Keratinocyte (primary cell): ENCODE results near the gene WNT7A. TPM values are rescaled to one million over a fixed set of nuclear protein-coding genes. Genes with fewer than 3 reads are reported as not detected.
"Not testable (repeated sequence)": the region's sequence is repeated elsewhere in the genome, so short reads cannot be mapped to it uniquely, and the experiment has no call there.

ENCODE experiments used
- DNase-seq: peaks from one replicate; pipeline ENCODE4 v3.0.0-alpha.2; 2011; ENCODE audit warnings: low read depth, missing footprints, low spot score
- FAIRE-seq: peaks from 2 replicates; lab custom pipeline; 2011; peaks lifted over from hg19 to GRCh38; lab: Jason Lieb, UNC
- H2AFZ ChIP-seq: 2 replicates; pipeline ENCODE4 v1.6.0; 2012; ENCODE audit warnings: low read length, control low read depth, inconsistent platforms; ENCODE audit not compliant: control insufficient read depth
- H3K27ac ChIP-seq: 2 replicates; pipeline ENCODE4 v1.5.1; 2011; ENCODE audit warnings: low read length; ENCODE audit not compliant: control insufficient read depth, insufficient read depth
- H3K27me3 ChIP-seq: 3 replicates; pipeline ENCODE4 v1.6.0; 2011; ENCODE audit warnings: low read length; ENCODE audit not compliant: control insufficient read depth, insufficient read depth; ENCODE audit errors: extremely low read depth
- H3K36me3 ChIP-seq, 2 experiments: 2 replicates in 1 of 2; 3 replicates in 1 of 2; pipeline ENCODE4 v1.5.1; 2011; ENCODE audit warnings: low read length in 2 of 2, mild to moderate bottlenecking in 1 of 2; ENCODE audit not compliant: control insufficient read depth in 2 of 2, insufficient read depth in 2 of 2; ENCODE audit errors: extremely low read depth in 1 of 2
- H3K4me1 ChIP-seq: 3 replicates; pipeline ENCODE4 v1.5.1; 2011; ENCODE audit warnings: low read length; ENCODE audit not compliant: control insufficient read depth, insufficient read depth; ENCODE audit errors: extremely low read depth
- H3K4me2 ChIP-seq: 3 replicates; pipeline ENCODE4 v1.6.0; 2011; ENCODE audit warnings: low read depth, low read length; ENCODE audit not compliant: control insufficient read depth, insufficient read depth; ENCODE audit errors: extremely low read depth
- H3K4me3 ChIP-seq, 3 experiments: fragments of 200-600 bp in 1 of 3; sonication (generic) in 1 of 3; 2 replicates in 2 of 3; 3 replicates in 1 of 3; pipeline ENCODE4 v1.5.1; 2011 to 2016; ENCODE audit warnings: low read length in 3 of 3, mild to moderate bottlenecking in 3 of 3, control low read depth in 2 of 3, inconsistent platforms in 1 of 3, low read depth in 1 of 3, mixed read lengths in 1 of 3, mixed run types in 1 of 3, moderate library complexity in 1 of 3; ENCODE audit not compliant: control insufficient read depth in 2 of 3, insufficient read depth in 2 of 3; ENCODE audit errors: extremely low read depth in 1 of 3
- H3K79me2 ChIP-seq: 2 replicates; pipeline ENCODE4 v1.6.0; 2012; ENCODE audit warnings: low read length; ENCODE audit not compliant: control insufficient read depth, insufficient read depth
- H3K9ac ChIP-seq: 3 replicates; pipeline ENCODE4 v1.6.0; 2011; ENCODE audit warnings: low read length; ENCODE audit not compliant: control insufficient read depth, insufficient read depth; ENCODE audit errors: extremely low read depth
- H3K9me1 ChIP-seq: 3 replicates; pipeline ENCODE4 v1.6.0; 2011; ENCODE audit warnings: low read length; ENCODE audit not compliant: control insufficient read depth, insufficient read depth; ENCODE audit errors: extremely low read depth
- H3K9me3 ChIP-seq: 2 replicates; pipeline ENCODE4 v1.5.1; 2012; ENCODE audit warnings: low read depth, low read length; ENCODE audit not compliant: control insufficient read depth
- H4K20me1 ChIP-seq: 3 replicates; pipeline ENCODE4 v1.6.0; 2011; ENCODE audit warnings: low read length; ENCODE audit not compliant: control insufficient read depth, insufficient read depth; ENCODE audit errors: extremely low read depth
- EZH2 ChIP-seq: IDR thresholded peaks from one replicate; pipeline ENCODE4 v1.6.1; 2012; ENCODE audit warnings: inconsistent platforms, mild to moderate bottlenecking, low read length, moderate library complexity
- dilution Hi-C: fragments of 300-500 bp; cut with MboI; formaldehyde crosslinking; loops from one replicate; pipeline ENCODE4 v1.7.0; 2020; ENCODE audit warnings: low sequenced_read_pairs; ENCODE audit not compliant: extremely low pct_ligation_motif_present
- polyA plus RNA-seq, 5 experiments: library from polyadenylated mRNA; depleted of rRNA in 3 of 5; stranded (reverse) in 3 of 5; stranded (forward) in 1 of 5; unstranded in 1 of 5; fragments of >200 nt; gene quantifications; 1 replicate in 1 of 5; 2 replicates in 3 of 5; 3 replicates in 1 of 5; pipeline versions ENCODE4 v1.2.1 to v1.2.3, GENCODE V29; 2011 to 2012; ENCODE audit warnings: missing spikeins in 2 of 5, low read depth in 1 of 5, low replicate concordance in 1 of 5
- TF ChIP-seq, protein P1 (sequence below), 3 experiments: IDR thresholded peaks in 1 of 3; conservative IDR thresholded peaks in 1 of 3; optimal IDR thresholded peaks in 1 of 3; 2 replicates in 2 of 3; 3 replicates in 1 of 3; pipeline versions ENCODE3 to v1.5.1; 2011; ENCODE audit warnings: low read length in 3 of 3, mild to moderate bottlenecking in 3 of 3, moderate library complexity in 2 of 3, control low read depth in 1 of 3, inconsistent platforms in 1 of 3; ENCODE audit not compliant: insufficient read depth in 2 of 3; ENCODE audit errors: extremely low read depth in 1 of 3

The WNT7A gene
- polyA plus RNA-seq, 1 donor (not counting 4 experiments of a cell fraction or from before 2014, with no cell fraction given): 20.3 TPM

GRCh38 chr3:13857702-13858380 is 22.0 kb downstream of the WNT7A start:
- DNase-seq: no peak

DNA sequence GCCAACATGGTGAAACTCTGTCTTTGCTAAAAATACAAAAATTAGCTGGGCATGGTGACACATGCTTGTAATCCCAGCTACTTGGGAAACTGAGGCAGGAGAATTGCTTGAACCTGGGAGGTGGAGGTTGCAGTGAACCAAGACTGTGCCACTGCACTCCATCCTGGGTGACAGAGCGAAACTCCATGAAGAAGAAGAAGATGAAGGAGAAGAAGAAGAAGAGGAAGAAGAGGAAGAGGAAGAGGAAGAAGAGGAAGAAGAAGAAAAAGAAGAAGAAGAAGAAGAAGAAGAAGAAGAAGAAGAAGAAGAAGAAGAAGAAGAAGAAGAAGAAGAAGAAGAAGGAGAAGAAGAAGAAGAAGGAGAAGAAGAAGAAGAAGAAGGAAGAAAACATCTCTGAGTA is 23.2 kb downstream of the WNT7A start:
- dilution Hi-C loops, DNase-seq, H3K27ac ChIP-seq, H3K9me1 ChIP-seq, H2AFZ ChIP-seq, FAIRE-seq, H3K9me3 ChIP-seq, H3K9ac ChIP-seq, H4K20me1 ChIP-seq, H3K27me3 ChIP-seq, H3K4me3 ChIP-seq, H3K4me2 ChIP-seq: not testable (repeated sequence)
- Histone ChIP-seq H3K79me2 (peaks cover 48% of the 10 kb centered on the region), H3K4me1 (peaks cover 72% of the 10 kb centered on the region), H3K36me3 (peaks cover 20 to 59% of the 10 kb centered on the region in 2 experiments)

More at GRCh38 chr3:13857702-13858380, 22.0 kb downstream of the WNT7A start:
- peak overlapping the region; percentile 73 for H3K27ac ChIP-seq
- peaks cover 60% of the 10 kb centered on the region for H3K4me1 ChIP-seq
- H3K4me3 ChIP-seq: no peak overlapping the region
- H3K36me3 ChIP-seq: peaks cover 22 to 67% of the 10 kb centered on the region in 2 experiments
- dilution Hi-C loops: no loop called here
- peak overlapping the region; percentile 66 for H3K4me2 ChIP-seq
- H3K9ac ChIP-seq: peak overlapping the region; percentile 58
- peak; percentile 98 for FAIRE-seq
- no peak for TF ChIP-seq EZH2
- TF ChIP-seq, protein P1, sequence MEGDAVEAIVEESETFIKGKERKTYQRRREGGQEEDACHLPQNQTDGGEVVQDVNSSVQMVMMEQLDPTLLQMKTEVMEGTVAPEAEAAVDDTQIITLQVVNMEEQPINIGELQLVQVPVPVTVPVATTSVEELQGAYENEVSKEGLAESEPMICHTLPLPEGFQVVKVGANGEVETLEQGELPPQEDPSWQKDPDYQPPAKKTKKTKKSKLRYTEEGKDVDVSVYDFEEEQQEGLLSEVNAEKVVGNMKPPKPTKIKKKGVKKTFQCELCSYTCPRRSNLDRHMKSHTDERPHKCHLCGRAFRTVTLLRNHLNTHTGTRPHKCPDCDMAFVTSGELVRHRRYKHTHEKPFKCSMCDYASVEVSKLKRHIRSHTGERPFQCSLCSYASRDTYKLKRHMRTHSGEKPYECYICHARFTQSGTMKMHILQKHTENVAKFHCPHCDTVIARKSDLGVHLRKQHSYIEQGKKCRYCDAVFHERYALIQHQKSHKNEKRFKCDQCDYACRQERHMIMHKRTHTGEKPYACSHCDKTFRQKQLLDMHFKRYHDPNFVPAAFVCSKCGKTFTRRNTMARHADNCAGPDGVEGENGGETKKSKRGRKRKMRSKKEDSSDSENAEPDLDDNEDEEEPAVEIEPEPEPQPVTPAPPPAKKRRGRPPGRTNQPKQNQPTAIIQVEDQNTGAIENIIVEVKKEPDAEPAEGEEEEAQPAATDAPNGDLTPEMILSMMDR (optimal IDR thresholded peaks at IDR 0.05 in 1 of 3, IDR thresholded peaks at IDR 0.05 in 1 of 3, conservative IDR thresholded peaks at IDR 0.05 in 1 of 3; ENCODE audit: extremely low read depth in 1 of 3, insufficient read depth in 2 of 3, low read length in 3 of 3): no peak
- no peaks in the 10 kb centered on the region for H3K9me1 ChIP-seq
- H4K20me1 ChIP-seq: no peaks in the 10 kb centered on the region
- no peak overlapping the region for H2AFZ ChIP-seq
- no peaks in the 10 kb centered on the region for H3K27me3 ChIP-seq
- H3K79me2 ChIP-seq: peaks cover 59% of the 10 kb centered on the region
- no peaks in the 10 kb centered on the region for H3K9me3 ChIP-seq
